K562 (cell line): ENCODE measurements around the gene DPP8. TPM values are rescaled to one million over a fixed set of nuclear protein-coding genes. Genes with fewer than 3 reads are reported as not detected.

Experiments
- ARID1B ChIP-seq: fragments of 450-650 bp; IDR thresholded peaks from 2 replicates; pipeline ENCODE4 v1.6.1; 2016; ENCODE audit warnings: antibody characterized with exemption, mild to moderate bottlenecking, inconsistent platforms
- DACH1 ChIP-seq: fragments of 450-650 bp; IDR thresholded peaks from 2 replicates; pipeline ENCODE4 v1.6.1; 2018; ENCODE audit not compliant: partially characterized antibody
- DMBX1 ChIP-seq: fragments of 250-450 bp; sonication (Bioruptor Pico); IDR thresholded peaks from 2 replicates; pipeline ENCODE4 v1.8.0; 2022; ENCODE audit warnings: inconsistent platforms, mild to moderate bottlenecking, moderate library complexity, borderline replicate concordance
- EZH2 ChIP-seq: IDR thresholded peaks from 2 replicates; pipeline ENCODE4 v1.6.1; 2012; ENCODE audit warnings: low read depth, mild to moderate bottlenecking, inconsistent platforms, low read length, borderline replicate concordance
- HSF4 ChIP-seq: fragments of 250-450 bp; sonication (Bioruptor Pico); IDR thresholded peaks from 2 replicates; pipeline ENCODE4 v2.1.2; 2022; ENCODE audit warnings: mild to moderate bottlenecking, moderate library complexity, borderline replicate concordance
- JUNB ChIP-seq: fragments of 450-650 bp; formaldehyde crosslinking; conservative IDR thresholded peaks from 2 replicates; pipeline ENCODE4 v1.4.0; 2020; ENCODE audit warnings: mild to moderate bottlenecking
- MCM2 ChIP-seq: fragments of 450-650 bp; IDR thresholded peaks from 2 replicates; pipeline ENCODE4 v1.6.1; 2017; ENCODE audit warnings: low read depth, mild to moderate bottlenecking
- MCM7 ChIP-seq, 2 experiments: fragments of 450-650 bp; IDR thresholded peaks; 2 replicates each; pipeline ENCODE4 v1.6.1; 2016 to 2018
- MECOM ChIP-seq: fragments of 250-450 bp; sonication (Bioruptor Pico); IDR thresholded peaks from 2 replicates; pipeline ENCODE4 v1.8.0; 2022; ENCODE audit warnings: inconsistent platforms
- OTX1 ChIP-seq: fragments of 450-650 bp; formaldehyde crosslinking; IDR thresholded peaks from 2 replicates; pipeline ENCODE4 v1.4.0; 2022; ENCODE audit warnings: mild to moderate bottlenecking
- RBM34 ChIP-seq: fragments of 200-400 bp; formaldehyde crosslinking; IDR thresholded peaks from 2 replicates; pipeline ENCODE4 v1.6.1; 2018; ENCODE audit warnings: low read length, borderline replicate concordance; ENCODE audit not compliant: insufficient read depth
- RFX5 ChIP-seq: IDR thresholded peaks from 2 replicates; pipeline ENCODE4 v1.6.1; 2011; ENCODE audit warnings: low read depth, mild to moderate bottlenecking, improper control_type of control experiment, low read length
- SAP30 ChIP-seq: fragments of 200-600 bp; sonication (generic); IDR thresholded peaks from 2 replicates; pipeline ENCODE4 v1.6.1; 2012; ENCODE audit warnings: borderline replicate concordance, low read depth, mild to moderate bottlenecking, moderate library complexity, low read length, control low read depth, inconsistent platforms; ENCODE audit not compliant: insufficient read depth, poor library complexity, severe bottlenecking
- TARDBP ChIP-seq: fragments of 450-650 bp; IDR thresholded peaks from 2 replicates; pipeline ENCODE4 v1.6.1; 2016
- WHSC1 ChIP-seq: IDR thresholded peaks from one replicate; pipeline ENCODE4 v1.6.1; 2012; ENCODE audit warnings: low read length, control low read depth, inconsistent platforms
- ZBTB17 ChIP-seq: fragments of 450-650 bp; formaldehyde crosslinking; IDR thresholded peaks from 2 replicates; pipeline ENCODE4 v1.4.0; 2020; ENCODE audit warnings: mild to moderate bottlenecking
- ZNF174 ChIP-seq: fragments of 250-450 bp; sonication (Bioruptor Pico); IDR thresholded peaks from 2 replicates; pipeline ENCODE4 v1.4.0; 2020; ENCODE audit warnings: mild to moderate bottlenecking
- ZNF384 ChIP-seq: IDR thresholded peaks from 2 replicates; pipeline ENCODE4 v1.6.1; 2012; ENCODE audit warnings: low read depth, low read length, improper control_type of control experiment
- ZNF696 ChIP-seq: fragments of 250-450 bp; sonication (Bioruptor Pico); conservative IDR thresholded peaks from 2 replicates; pipeline ENCODE4 v1.4.0; 2020; ENCODE audit warnings: mild to moderate bottlenecking, moderate library complexity
- polyA plus RNA-seq, 8 experiments: library from polyadenylated mRNA; depleted of rRNA in 4 of 8; stranded (reverse) in 5 of 8; unstranded in 3 of 8; fragments of >200 nt; fragmentation: Nextera tagmentation in 2 of 8; fragmentation: Illumina TruSeq in 1 of 8; extraction: Ambion mirVana in 2 of 8; extraction: Trizol in 1 of 8; gene quantifications; 2 replicates each; pipeline versions ENCODE4 v1.2.1 to v1.2.3, GENCODE V29; 2011 to 2014; ENCODE audit warnings: inconsistent platforms in 1 of 8, missing spikeins in 1 of 8
- total RNA-seq, 7 experiments: library from RNA; depleted of rRNA in 6 of 7; stranded (reverse); fragments of >200 nt in 6 of 7; fragmentation: Illumina TruSeq in 2 of 7; extraction: Trizol in 2 of 7; gene quantifications; 2 replicates each; pipeline versions ENCODE4 v1.2.1 to v1.2.3, GENCODE V29; 2011 to 2021; ENCODE audit warnings: low replicate concordance in 1 of 7
- TF ChIP-seq, protein P1 (sequence below): fragments of 250-450 bp; sonication (Bioruptor Pico); IDR thresholded peaks from 2 replicates; pipeline ENCODE4 v1.8.0; 2021; ENCODE audit warnings: moderate library complexity, mild to moderate bottlenecking, inconsistent platforms
- TF ChIP-seq, protein P2 (sequence below): fragments of 250-450 bp; sonication (Bioruptor Pico); IDR thresholded peaks from 2 replicates; pipeline ENCODE4 v1.5.1; 2021; ENCODE audit warnings: mild to moderate bottlenecking
- TF ChIP-seq, protein P3 (sequence below): sonication (generic); formaldehyde crosslinking; IDR thresholded peaks from 2 replicates; pipeline ENCODE4 v1.8.1; 2022; ENCODE audit warnings: missing genetic modification reagents
- TF ChIP-seq, protein P4 (sequence below): conservative IDR thresholded peaks from 2 replicates; pipeline ENCODE4 v1.6.1; 2011; ENCODE audit warnings: low read depth, mild to moderate bottlenecking, low read length; ENCODE audit not compliant: control insufficient read depth
- TF ChIP-seq, protein P5 (sequence below): sonication (generic); formaldehyde crosslinking; IDR thresholded peaks from 2 replicates; pipeline ENCODE4 v1.8.1; 2023; ENCODE audit warnings: mild to moderate bottlenecking, missing genetic modification reagents

DPP8 gene
- total and polyA plus RNA-seq, 9 of the 15 experiments (the other 6 are each of a cell fraction or from before 2014, with no cell fraction given), result 5.5 to 36.7 (median 20.7) TPM

DNA sequence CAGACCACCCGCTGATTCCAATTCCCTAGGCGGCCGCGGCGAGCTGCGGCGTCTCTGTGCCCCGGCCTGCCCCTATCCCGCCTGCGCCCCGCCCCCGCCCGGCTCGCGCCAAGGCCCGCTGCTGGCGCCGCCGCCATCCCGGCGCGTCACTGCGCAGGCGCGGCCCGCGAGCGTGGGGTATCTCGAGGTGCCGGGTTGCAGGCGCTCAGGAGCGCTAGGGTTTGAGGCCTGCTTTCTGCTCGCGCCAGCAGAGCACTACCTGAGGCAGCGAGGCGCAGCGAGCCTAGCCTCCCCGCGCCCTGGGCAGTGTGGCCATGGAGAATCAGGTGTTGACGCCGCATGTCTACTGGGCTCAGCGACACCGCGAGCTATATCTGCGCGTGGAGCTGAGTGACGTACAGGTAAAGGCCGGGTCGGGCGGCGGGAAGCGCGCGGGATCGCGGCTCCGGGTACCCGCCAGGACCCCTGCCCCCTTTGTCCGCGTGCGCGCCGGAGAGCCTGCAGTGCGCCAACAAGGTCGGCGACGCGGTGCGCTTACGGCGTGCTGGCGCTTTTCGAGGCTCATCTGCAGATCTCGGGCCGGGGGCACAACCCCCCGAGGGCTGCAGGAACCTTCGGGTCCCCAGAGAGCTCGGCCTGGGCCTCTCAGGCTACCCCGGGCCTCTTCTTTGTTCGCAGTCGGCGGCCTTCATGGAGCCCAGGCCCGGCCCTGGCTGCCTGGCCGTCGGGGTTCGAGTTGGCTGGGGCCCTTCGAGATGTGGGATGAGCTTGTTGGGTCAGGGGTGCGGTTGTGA lies 13.0 kb upstream of the DPP8 start, which contains the start of gene HACD3 (continued):
- no peak for TF ChIP-seq EZH2
- no peak for TF ChIP-seq MCM7 (IDR thresholded peaks at IDR 0.05)
- no peak for TF ChIP-seq WHSC1
- TF ChIP-seq ZNF174 (CRISPR knock-in tag), result no peak
- no peak for TF ChIP-seq RBM34
- TF ChIP-seq JUNB, result no peak
- peak; percentile 81 for TF ChIP-seq SAP30
- TF ChIP-seq TARDBP, result no peak
- 0 out of 2 replicates have a peak, but pooled peaks have one; percentile 38 for TF ChIP-seq ZBTB17 (CRISPR knock-in tag)
- TF ChIP-seq, protein P1, sequence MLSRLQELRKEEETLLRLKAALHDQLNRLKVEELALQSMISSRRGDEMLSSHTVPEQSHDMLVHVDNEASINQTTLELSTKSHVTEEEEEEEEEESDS (CRISPR knock-in tag), result no peak
- no peak for TF ChIP-seq ZNF696 (CRISPR knock-in tag)
- no peak for TF ChIP-seq DACH1
- TF ChIP-seq RFX5, result no peak
- TF ChIP-seq, protein P2, sequence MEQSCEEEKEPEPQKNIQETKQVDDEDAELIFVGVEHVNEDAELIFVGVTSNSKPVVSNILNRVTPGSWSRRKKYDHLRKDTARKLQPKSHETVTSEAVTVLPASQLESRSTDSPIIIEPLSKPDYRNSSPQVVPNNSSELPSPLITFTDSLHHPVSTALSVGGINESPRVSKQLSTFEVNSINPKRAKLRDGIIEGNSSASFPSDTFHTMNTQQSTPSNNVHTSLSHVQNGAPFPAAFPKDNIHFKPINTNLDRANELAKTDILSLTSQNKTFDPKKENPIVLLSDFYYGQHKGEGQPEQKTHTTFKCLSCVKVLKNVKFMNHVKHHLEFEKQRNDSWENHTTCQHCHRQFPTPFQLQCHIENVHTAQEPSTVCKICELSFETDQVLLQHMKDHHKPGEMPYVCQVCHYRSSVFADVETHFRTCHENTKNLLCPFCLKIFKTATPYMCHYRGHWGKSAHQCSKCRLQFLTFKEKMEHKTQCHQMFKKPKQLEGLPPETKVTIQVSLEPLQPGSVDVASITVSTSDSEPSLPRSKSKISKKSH (CRISPR knock-in tag), result no peak
- no peak for TF ChIP-seq ARID1B
- no peak for TF ChIP-seq OTX1 (CRISPR knock-in tag)
- no peak for TF ChIP-seq MECOM (CRISPR knock-in tag)
- no peak for TF ChIP-seq ZNF384
- no peak for TF ChIP-seq HSF4 (CRISPR knock-in tag)
- TF ChIP-seq DMBX1 (CRISPR knock-in tag), result no peak
- TF ChIP-seq, protein P3, sequence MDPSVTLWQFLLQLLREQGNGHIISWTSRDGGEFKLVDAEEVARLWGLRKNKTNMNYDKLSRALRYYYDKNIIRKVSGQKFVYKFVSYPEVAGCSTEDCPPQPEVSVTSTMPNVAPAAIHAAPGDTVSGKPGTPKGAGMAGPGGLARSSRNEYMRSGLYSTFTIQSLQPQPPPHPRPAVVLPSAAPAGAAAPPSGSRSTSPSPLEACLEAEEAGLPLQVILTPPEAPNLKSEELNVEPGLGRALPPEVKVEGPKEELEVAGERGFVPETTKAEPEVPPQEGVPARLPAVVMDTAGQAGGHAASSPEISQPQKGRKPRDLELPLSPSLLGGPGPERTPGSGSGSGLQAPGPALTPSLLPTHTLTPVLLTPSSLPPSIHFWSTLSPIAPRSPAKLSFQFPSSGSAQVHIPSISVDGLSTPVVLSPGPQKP (CRISPR knock-in tag), result no peak
- TF ChIP-seq, protein P4, sequence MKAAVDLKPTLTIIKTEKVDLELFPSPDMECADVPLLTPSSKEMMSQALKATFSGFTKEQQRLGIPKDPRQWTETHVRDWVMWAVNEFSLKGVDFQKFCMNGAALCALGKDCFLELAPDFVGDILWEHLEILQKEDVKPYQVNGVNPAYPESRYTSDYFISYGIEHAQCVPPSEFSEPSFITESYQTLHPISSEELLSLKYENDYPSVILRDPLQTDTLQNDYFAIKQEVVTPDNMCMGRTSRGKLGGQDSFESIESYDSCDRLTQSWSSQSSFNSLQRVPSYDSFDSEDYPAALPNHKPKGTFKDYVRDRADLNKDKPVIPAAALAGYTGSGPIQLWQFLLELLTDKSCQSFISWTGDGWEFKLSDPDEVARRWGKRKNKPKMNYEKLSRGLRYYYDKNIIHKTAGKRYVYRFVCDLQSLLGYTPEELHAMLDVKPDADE, result no peak
- no peak for TF ChIP-seq MCM2
- TF ChIP-seq, protein P5, sequence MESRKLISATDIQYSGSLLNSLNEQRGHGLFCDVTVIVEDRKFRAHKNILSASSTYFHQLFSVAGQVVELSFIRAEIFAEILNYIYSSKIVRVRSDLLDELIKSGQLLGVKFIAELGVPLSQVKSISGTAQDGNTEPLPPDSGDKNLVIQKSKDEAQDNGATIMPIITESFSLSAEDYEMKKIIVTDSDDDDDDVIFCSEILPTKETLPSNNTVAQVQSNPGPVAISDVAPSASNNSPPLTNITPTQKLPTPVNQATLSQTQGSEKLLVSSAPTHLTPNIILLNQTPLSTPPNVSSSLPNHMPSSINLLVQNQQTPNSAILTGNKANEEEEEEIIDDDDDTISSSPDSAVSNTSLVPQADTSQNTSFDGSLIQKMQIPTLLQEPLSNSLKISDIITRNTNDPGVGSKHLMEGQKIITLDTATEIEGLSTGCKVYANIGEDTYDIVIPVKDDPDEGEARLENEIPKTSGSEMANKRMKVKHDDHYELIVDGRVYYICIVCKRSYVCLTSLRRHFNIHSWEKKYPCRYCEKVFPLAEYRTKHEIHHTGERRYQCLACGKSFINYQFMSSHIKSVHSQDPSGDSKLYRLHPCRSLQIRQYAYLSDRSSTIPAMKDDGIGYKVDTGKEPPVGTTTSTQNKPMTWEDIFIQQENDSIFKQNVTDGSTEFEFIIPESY (CRISPR knock-in tag), result no peak; the same call in 1 of the 2 replicates
